ENCODE data around the gene SLC25A29. TPM values are rescaled to one million over a fixed set of nuclear protein-coding genes. Genes with fewer than 3 reads are reported as not detected.

SLC25A29 gene
- total and polyA plus RNA-seq, 2 of the 13 experiments (the other 11 are each of a cell fraction or from before 2014, with no cell fraction given) = 12.2 to 17.2 TPM

DNA sequence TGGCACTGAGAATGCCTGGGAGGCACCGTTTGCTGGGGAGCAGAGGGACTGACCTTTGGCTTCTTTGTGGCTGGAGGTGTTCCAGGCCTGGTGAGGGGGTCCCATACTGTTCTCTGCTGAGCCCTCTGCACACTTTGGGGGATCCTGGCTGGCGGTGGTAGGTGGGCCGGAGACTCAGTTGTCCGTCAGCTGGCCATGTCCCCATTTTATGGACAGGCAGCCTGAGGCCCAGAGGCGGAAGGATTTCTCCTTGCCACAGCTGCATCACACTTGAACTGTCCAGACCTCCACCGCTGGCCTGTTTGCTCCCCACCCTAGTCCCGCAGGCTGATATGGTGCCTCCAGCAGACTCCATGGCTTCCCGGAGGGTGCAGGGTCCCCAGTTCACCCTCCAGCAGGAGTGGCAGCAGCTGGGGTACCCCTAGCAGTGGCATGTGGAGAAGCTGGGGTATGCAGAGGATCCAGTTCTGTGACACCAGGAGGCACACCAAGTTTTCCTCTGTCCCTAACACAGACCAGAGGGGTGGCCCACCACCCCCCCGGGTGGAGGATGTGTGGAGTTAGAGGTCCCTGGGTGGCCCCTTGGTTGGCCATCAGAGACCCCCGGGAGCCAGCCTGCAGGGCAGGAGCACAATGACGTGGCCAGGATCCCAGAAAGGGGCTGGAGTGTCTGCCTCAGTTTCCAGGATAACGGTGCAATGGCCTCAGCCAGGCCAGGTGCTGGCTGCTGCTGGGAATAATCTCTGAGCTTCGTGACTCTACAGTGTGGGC is 14.8 kb downstream of the SLC25A29 start (continued):
- TF ChIP-seq, protein P1, sequence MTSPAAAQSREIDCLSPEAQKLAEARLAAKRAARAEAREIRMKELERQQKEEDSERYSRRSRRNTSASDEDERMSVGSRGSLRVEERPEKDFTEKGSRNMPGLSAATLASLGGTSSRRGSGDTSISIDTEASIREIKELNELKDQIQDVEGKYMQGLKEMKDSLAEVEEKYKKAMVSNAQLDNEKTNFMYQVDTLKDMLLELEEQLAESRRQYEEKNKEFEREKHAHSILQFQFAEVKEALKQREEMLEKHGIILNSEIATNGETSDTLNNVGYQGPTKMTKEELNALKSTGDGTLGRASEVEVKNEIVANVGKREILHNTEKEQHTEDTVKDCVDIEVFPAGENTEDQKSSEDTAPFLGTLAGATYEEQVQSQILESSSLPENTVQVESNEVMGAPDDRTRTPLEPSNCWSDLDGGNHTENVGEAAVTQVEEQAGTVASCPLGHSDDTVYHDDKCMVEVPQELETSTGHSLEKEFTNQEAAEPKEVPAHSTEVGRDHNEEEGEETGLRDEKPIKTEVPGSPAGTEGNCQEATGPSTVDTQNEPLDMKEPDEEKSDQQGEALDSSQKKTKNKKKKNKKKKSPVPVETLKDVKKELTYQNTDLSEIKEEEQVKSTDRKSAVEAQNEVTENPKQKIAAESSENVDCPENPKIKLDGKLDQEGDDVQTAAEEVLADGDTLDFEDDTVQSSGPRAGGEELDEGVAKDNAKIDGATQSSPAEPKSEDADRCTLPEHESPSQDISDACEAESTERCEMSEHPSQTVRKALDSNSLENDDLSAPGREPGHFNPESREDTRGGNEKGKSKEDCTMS (CRISPR knock-in tag; conservative IDR thresholded peaks at IDR 0.05) = no peak
- TF ChIP-seq TFDP1 (CRISPR knock-in tag; IDR thresholded peaks at IDR 0.05; ENCODE audit: borderline replicate concordance) = 0 out of 2 replicates have a peak, but pooled peaks have one; percentile 1
- no peak for TF ChIP-seq ZNF639 (CRISPR knock-in tag; conservative IDR thresholded peaks at IDR 0.05)
- no peak for TF ChIP-seq SP5 (CRISPR knock-in tag; IDR thresholded peaks at IDR 0.05; ENCODE audit: borderline replicate concordance, low read depth)
- 0 out of 2 replicates have a peak, but pooled peaks have one; percentile 47 for TF ChIP-seq ZNF547 (CRISPR knock-in tag; IDR thresholded peaks at IDR 0.05)
- TF ChIP-seq PCBP1 (IDR thresholded peaks at IDR 0.05; ENCODE audit: borderline replicate concordance, low read depth, low read length) = no peak
- TF ChIP-seq HCFC1 (IDR thresholded peaks at IDR 0.05; ENCODE audit: low read depth, low read length) = no peak
- no peak for TF ChIP-seq TARDBP (CRISPR knock-in tag; IDR thresholded peaks at IDR 0.05)
- TF ChIP-seq GFI1 (CRISPR knock-in tag; IDR thresholded peaks at IDR 0.05; ENCODE audit: borderline replicate concordance) = no peak; the same call in 1 of the 2 replicates
- no peak for TF ChIP-seq ZNF720 (CRISPR knock-in tag; IDR thresholded peaks at IDR 0.05)
- peak; percentile 72; the same call in 1 of the 2 replicates for TF ChIP-seq ADNP (CRISPR knock-in tag; IDR thresholded peaks at IDR 0.05)
- TF ChIP-seq SP1 (IDR thresholded peaks at IDR 0.05) = no peak
- TF ChIP-seq SP1 (CRISPR knock-in tag; IDR thresholded peaks at IDR 0.05) = no peak
- no peak for TF ChIP-seq HOXA3 (CRISPR knock-in tag; IDR thresholded peaks at IDR 0.05)
- TF ChIP-seq BORCS8-MEF2B (CRISPR knock-in tag; IDR thresholded peaks at IDR 0.05) = no peak
- TF ChIP-seq ZMYM2 (CRISPR knock-in tag; IDR thresholded peaks at IDR 0.05) = no peak
- no peak for TF ChIP-seq PBX3 (CRISPR knock-in tag; IDR thresholded peaks at IDR 0.05; ENCODE audit: borderline replicate concordance)
- TF ChIP-seq ZNF350 (CRISPR knock-in tag; IDR thresholded peaks at IDR 0.05; ENCODE audit: borderline replicate concordance, low read depth) = no peak
- TF ChIP-seq, protein P2, sequence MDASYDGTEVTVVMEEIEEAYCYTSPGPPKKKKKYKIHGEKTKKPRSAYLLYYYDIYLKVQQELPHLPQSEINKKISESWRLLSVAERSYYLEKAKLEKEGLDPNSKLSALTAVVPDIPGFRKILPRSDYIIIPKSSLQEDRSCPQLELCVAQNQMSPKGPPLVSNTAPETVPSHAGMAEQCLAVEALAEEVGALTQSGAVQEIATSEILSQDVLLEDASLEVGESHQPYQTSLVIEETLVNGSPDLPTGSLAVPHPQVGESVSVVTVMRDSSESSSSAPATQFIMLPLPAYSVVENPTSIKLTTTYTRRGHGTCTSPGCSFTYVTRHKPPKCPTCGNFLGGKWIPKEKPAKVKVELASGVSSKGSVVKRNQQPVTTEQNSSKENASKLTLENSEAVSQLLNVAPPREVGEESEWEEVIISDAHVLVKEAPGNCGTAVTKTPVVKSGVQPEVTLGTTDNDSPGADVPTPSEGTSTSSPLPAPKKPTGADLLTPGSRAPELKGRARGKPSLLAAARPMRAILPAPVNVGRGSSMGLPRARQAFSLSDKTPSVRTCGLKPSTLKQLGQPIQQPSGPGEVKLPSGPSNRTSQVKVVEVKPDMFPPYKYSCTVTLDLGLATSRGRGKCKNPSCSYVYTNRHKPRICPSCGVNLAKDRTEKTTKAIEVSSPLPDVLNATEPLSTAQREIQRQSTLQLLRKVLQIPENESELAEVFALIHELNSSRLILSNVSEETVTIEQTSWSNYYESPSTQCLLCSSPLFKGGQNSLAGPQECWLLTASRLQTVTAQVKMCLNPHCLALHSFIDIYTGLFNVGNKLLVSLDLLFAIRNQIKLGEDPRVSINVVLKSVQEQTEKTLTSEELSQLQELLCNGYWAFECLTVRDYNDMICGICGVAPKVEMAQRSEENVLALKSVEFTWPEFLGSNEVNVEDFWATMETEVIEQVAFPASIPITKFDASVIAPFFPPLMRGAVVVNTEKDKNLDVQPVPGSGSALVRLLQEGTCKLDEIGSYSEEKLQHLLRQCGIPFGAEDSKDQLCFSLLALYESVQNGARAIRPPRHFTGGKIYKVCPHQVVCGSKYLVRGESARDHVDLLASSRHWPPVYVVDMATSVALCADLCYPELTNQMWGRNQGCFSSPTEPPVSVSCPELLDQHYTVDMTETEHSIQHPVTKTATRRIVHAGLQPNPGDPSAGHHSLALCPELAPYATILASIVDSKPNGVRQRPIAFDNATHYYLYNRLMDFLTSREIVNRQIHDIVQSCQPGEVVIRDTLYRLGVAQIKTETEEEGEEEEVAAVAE (CRISPR knock-in tag; IDR thresholded peaks at IDR 0.05; ENCODE audit: borderline replicate concordance) = no peak
- no peak for TF ChIP-seq KMT2B (CRISPR knock-in tag; IDR thresholded peaks at IDR 0.05)
